Measurements from ENCODE around the gene CMAS. TPM values are rescaled to one million over a fixed set of nuclear protein-coding genes. Genes with fewer than 3 reads are reported as not detected.

Gene CMAS
- total and polyA plus RNA-seq, 2 of the 8 experiments (the other 6 are each of a cell fraction or from before 2014, with no cell fraction given) = 13.2 to 59.8 TPM

DNA sequence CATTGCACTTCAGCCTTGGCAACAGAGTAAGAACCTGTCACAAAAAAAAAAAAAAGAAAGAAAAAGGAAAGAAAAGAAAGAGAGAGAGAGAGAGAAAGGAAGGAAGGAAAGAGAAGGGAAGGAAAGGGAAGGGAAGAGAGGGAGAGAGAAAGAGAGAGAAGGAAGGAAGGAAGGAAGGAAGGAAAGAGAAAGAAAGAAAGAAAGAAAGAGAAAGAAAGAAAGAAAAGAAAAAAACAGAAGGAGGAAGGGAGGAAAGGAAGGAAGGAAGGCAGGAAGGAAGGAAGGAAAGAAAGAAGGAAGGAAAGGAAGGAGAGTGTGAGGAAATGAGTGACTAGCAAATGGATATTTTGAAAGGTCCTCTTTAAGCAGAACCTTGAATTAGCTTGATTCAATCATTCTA lies 13.3 kb upstream of the CMAS start:
- ChIA-PET CTCF (ENCODE audit: partially characterized antibody) (no interaction called here), POLR2A (ENCODE audit: partially characterized antibody) (no interaction called here)
- Histone ChIP-seq H2BK120ac (replicated peaks; ENCODE audit: low read depth, low read length) (no peak overlapping the region), H3K14ac (ENCODE audit: insufficient read length) (no peak overlapping the region), H3K79me1 (ENCODE audit: low read depth, low read length) (no peaks in the 10 kb centered on the region), H2BK12ac (ENCODE audit: low read depth, low read length) (no peak overlapping the region), H3K4me2 (ENCODE audit: insufficient read depth in 1 of 2, low read depth in 2 of 2, low read length in 2 of 2) (no peak overlapping the region), H3K27ac (ENCODE audit: low read depth, low read length) (no peak overlapping the region), H3K27me3 (replicated peaks in 1 of 4; ENCODE audit: control insufficient read depth in 3 of 4, extremely low read depth in 1 of 4, insufficient read depth in 3 of 4, low read length in 3 of 4) (no peaks in the 10 kb centered on the region), H3K4ac (replicated peaks; ENCODE audit: insufficient read length, low read depth, low read length) (no peak overlapping the region), H3K23me2 (ENCODE audit: low read depth, low read length) (no peaks in the 10 kb centered on the region), H2BK15ac (ENCODE audit: low read length) (no peak overlapping the region), H3K36me3 (ENCODE audit: control insufficient read depth in 2 of 4, insufficient read depth in 4 of 4, low read length in 3 of 4) (no peaks in the 10 kb centered on the region), H2AFZ (ENCODE audit: low read length) (no peak overlapping the region), H3K9me3 (ENCODE audit: insufficient read depth in 2 of 2, low read depth in 1 of 2, low read length in 1 of 2) (no peaks in the 10 kb centered on the region), H3K56ac (replicated peaks; ENCODE audit: insufficient read length, low read depth, low read length) (no peak overlapping the region), H4K8ac (ENCODE audit: extremely low read depth, insufficient read depth, low read length) (no peak overlapping the region), H4K5ac (ENCODE audit: insufficient read length, low read depth, low read length) (no peak overlapping the region), H2AK5ac (ENCODE audit: low read depth, low read length) (no peak overlapping the region), H4K20me1 (replicated peaks in 1 of 2; ENCODE audit: control insufficient read depth in 1 of 2, insufficient read depth in 2 of 2, low read length in 2 of 2) (no peaks in the 10 kb centered on the region), H3K23ac (ENCODE audit: insufficient read length) (no peak overlapping the region), H2BK5ac (ENCODE audit: low read depth, low read length) (no peak overlapping the region), H3K79me2 (ENCODE audit: control insufficient read depth in 1 of 2, insufficient read depth in 2 of 2, low read length in 2 of 2) (no peaks in the 10 kb centered on the region), H4K91ac (replicated peaks; ENCODE audit: insufficient read length, low read length) (no peak overlapping the region), H3K4me3 (ENCODE audit: extremely low read depth in 1 of 4, insufficient read depth in 2 of 4, low read depth in 3 of 4, low read length in 4 of 4) (no peak overlapping the region), H3K4me1 (replicated peaks in 1 of 4; ENCODE audit: control insufficient read depth in 3 of 4, insufficient read depth in 4 of 4, low read length in 3 of 4) (no peaks in the 10 kb centered on the region; a peak in 1 of 7 replicates), H3K18ac (ENCODE audit: extremely low read depth, low read length) (no peak overlapping the region), H2BK20ac (ENCODE audit: low read length) (no peak overlapping the region), H3K9ac (replicated peaks in 1 of 4; ENCODE audit: extremely low read depth in 1 of 4, low read depth in 3 of 4, low read length in 3 of 4) (no peak overlapping the region)
- DNase-seq (ENCODE audit: low read depth in 1 of 2, low spot score in 2 of 2) (no peak), FAIRE-seq (no peak)
- no peak for TF ChIP-seq EP300 (IDR thresholded peaks at IDR 0.05; ENCODE audit: borderline replicate concordance in 1 of 2, low read depth in 2 of 2, low read length in 2 of 2)
- no peak for TF ChIP-seq POLR2A (IDR thresholded peaks at IDR 0.05; ENCODE audit: control extremely low read depth in 1 of 2, low read depth in 2 of 2, low read length in 2 of 2)
- no peak for TF ChIP-seq SP1 (IDR thresholded peaks at IDR 0.05; ENCODE audit: low read depth, low read length)
- no peak for TF ChIP-seq CBX5 (IDR thresholded peaks at IDR 0.05; ENCODE audit: low read depth, low read length)
- no peak for TF ChIP-seq MAFK (IDR thresholded peaks at IDR 0.05; ENCODE audit: low read depth, low read length)
- no peak for TF ChIP-seq CHD2 (IDR thresholded peaks at IDR 0.05; ENCODE audit: low read length)
- no peak for TF ChIP-seq CEBPB (IDR thresholded peaks at IDR 0.05; ENCODE audit: low read depth, low read length)
- TF ChIP-seq, protein P1, sequence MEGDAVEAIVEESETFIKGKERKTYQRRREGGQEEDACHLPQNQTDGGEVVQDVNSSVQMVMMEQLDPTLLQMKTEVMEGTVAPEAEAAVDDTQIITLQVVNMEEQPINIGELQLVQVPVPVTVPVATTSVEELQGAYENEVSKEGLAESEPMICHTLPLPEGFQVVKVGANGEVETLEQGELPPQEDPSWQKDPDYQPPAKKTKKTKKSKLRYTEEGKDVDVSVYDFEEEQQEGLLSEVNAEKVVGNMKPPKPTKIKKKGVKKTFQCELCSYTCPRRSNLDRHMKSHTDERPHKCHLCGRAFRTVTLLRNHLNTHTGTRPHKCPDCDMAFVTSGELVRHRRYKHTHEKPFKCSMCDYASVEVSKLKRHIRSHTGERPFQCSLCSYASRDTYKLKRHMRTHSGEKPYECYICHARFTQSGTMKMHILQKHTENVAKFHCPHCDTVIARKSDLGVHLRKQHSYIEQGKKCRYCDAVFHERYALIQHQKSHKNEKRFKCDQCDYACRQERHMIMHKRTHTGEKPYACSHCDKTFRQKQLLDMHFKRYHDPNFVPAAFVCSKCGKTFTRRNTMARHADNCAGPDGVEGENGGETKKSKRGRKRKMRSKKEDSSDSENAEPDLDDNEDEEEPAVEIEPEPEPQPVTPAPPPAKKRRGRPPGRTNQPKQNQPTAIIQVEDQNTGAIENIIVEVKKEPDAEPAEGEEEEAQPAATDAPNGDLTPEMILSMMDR (IDR thresholded peaks at IDR 0.05; ENCODE audit: control extremely low read depth in 1 of 3, insufficient read depth in 1 of 3, low read depth in 1 of 3, low read length in 3 of 3) = no peak
- no peak for TF ChIP-seq KDM4A (IDR thresholded peaks at IDR 0.05; ENCODE audit: low read depth, low read length, severe bottlenecking)
- no peak for TF ChIP-seq TCF12 (IDR thresholded peaks at IDR 0.05; ENCODE audit: low read depth, low read length)
- TF ChIP-seq YY1 (IDR thresholded peaks at IDR 0.05; ENCODE audit: low read depth, low read length) = no peak
